Left lung (tissue), 10 donors: Measurements from ENCODE around the gene INPP5D. TPM values are rescaled to one million over a fixed set of nuclear protein-coding genes. Genes with fewer than 3 reads are reported as not detected.

Experiments used
- ATAC-seq: fragments of 200-7000 bp; cut with Tn5 transposase; one replicate; pipeline ENCODE4 v1.9.1; 2020; ENCODE audit warnings: moderate library complexity
- DNase-seq, 4 donors: peaks; one replicate each; pipeline ENCODE4 v3.0.0-alpha.2; 2013 to 2020
- H3K27ac ChIP-seq, 2 donors: fragments of 200-600 bp; sonication (generic) in 1 of 2; one replicate each; pipeline versions ENCODE4 v1.5.0 to v1.8.0; 2020 to 2021
- H3K27me3 ChIP-seq, 2 donors: fragments of 200-600 bp; sonication (generic) in 1 of 2; one replicate each; pipeline versions ENCODE4 v1.5.0 to v1.8.0; 2020 to 2021
- H3K36me3 ChIP-seq, 2 donors: fragments of 200-600 bp; sonication (generic) in 1 of 2; one replicate each; pipeline versions ENCODE4 v1.5.0 to v1.8.0; 2020 to 2021
- H3K4me1 ChIP-seq, 2 donors: fragments of 200-600 bp; one replicate each; pipeline ENCODE4 v1.8.0; 2021
- H3K4me3 ChIP-seq, 2 donors: fragments of 200-600 bp; sonication (generic) in 1 of 2; one replicate each; pipeline versions ENCODE4 v1.5.0 to v1.8.0; 2020 to 2021; ENCODE audit warnings: mild to moderate bottlenecking in 1 of 2
- H3K9me3 ChIP-seq, 2 donors: fragments of 200-600 bp; sonication (generic) in 1 of 2; one replicate each; pipeline versions ENCODE4 v1.5.0 to v1.8.0; 2020 to 2021
- CTCF ChIP-seq, 2 donors: fragments of 200-600 bp; sonication (generic) in 1 of 2; IDR thresholded peaks; one replicate each; pipeline versions ENCODE4 v1.5.0 to v1.8.0; 2021; ENCODE audit warnings: antibody characterized with exemption in 2 of 2
- intact Hi-C, 2 donors: fragments of 100-400 bp; cut with DNase I; formaldehyde crosslinking; loops; one replicate each; pipeline versions ENCODE4 v1.11.2 to v1.14.2; 2022
- polyA plus RNA-seq, 6 donors: library from polyadenylated mRNA; unstranded; fragments of 120-200 nt; gene quantifications; one replicate each; pipeline ENCODE4 v1.2.1, GENCODE V29; 2013; ENCODE audit not compliant: insufficient read length in 6 of 6
- total RNA-seq, 2 donors: library from RNA; stranded (reverse); fragmentation: NEBNext Ultra II Directional; extraction: Animal tissue kit (Norgen Biotek cat#: 25700); gene quantifications; one replicate each; pipeline ENCODE4 v1.2.1, GENCODE V29; 2021
- donor health status: DM: no; HTN: yes; CAD: no.
- donor health status: DM: no; HTN: no; CAD: no.

INPP5D gene
- total and polyA plus RNA-seq, 8 donors, result 10.8 to 40.5 (median 15.0) TPM

DNA sequence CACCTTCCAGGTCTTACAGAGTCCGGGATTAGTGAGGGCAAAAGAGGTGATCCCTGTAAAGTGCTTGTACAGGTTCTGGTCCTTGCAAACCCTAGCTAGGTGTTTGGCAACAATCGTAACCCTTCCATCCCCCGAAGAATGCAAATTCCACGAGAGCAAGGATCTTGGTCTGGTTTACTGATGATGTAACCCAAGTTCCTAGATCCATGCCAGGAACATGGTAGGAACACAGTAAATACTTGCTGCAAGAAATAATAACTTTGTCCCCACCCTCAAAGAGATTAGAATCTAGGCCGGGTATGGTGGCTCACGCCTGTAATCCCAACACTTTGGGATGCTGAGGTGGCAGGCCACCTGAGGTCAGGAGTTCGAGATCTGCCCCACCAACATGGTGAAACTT lies 34.4 kb upstream of the INPP5D start:
- no peak for DNase-seq
- Histone ChIP-seq H3K4me3 (no peak overlapping the region), H3K9me3 (no peaks in the 10 kb centered on the region), H3K27ac (no peak overlapping the region), H3K36me3 (no peaks in the 10 kb centered on the region), H3K27me3 (no peaks in the 10 kb centered on the region), H3K4me1 (no peaks in the 10 kb centered on the region)
- no peak for ATAC-seq
- intact Hi-C loops, result no loop called here
- TF ChIP-seq CTCF (IDR thresholded peaks at IDR 0.05), result no peak

DNA sequence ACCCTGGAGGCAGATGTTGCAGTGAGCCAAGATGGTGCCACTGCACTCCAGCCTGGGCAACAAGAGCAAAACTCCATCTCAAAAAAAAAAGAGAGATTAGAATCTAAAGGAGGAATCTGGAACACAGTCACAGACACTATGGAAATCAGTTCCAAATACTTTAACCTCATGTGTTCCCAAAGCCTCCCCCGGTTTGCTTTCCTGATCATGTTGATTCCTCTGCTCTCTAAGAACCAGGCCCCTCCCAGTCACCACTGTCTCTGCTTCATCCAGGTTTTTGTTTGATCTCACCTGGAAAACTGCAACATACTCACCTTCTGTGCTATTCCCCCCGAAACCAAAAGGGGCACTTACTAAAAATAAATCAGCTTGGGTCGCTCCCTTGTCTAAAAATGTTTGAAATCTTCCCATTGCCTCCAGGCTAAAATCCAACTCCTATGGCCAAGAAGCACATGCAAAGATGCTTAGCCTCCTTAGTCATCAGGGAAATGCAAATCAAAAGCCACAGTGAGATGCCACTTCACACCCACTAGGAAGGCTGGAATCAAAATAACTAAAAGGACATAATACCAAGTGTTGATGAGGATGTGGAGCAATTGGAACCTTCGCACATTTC lies 33.8 kb upstream of the INPP5D start:
- no peaks in the 10 kb centered on the region for H3K9me3 ChIP-seq
- H3K36me3 ChIP-seq, result no peaks in the 10 kb centered on the region
- no peak for TF ChIP-seq CTCF (IDR thresholded peaks at IDR 0.05)
- no peaks in the 10 kb centered on the region for H3K27me3 ChIP-seq
- DNase-seq (no peak), ATAC-seq (no peak)
- intact Hi-C loops, result no loop called here
- no peak overlapping the region for H3K27ac ChIP-seq
- H3K4me3 ChIP-seq, result no peak overlapping the region
- no peaks in the 10 kb centered on the region for H3K4me1 ChIP-seq

DNA sequence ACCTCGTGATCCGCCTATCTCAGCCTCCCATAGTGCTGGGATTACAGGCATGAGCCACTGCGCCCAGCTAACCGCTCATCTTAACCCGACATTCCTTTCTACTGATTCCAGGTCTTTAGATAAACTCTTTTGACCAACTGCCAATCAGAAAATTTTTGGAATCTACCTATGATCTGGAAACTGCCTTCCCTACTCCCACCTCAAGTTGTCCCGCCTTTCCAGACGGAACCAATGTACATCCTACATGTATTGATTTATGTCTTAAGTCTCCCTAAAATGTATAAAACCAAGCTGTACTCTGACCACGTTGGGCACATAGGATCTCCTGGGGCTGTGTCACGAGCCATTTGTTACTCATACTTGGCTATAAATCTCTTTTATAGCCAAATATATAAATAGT lies 30.8 kb upstream of the INPP5D start:
- Histone ChIP-seq H3K36me3 (no peaks in the 10 kb centered on the region), H3K27ac (no peak overlapping the region), H3K4me1 (no peaks in the 10 kb centered on the region), H3K27me3 (no peaks in the 10 kb centered on the region), H3K9me3 (no peaks in the 10 kb centered on the region), H3K4me3 (no peak overlapping the region)
- no peak for TF ChIP-seq CTCF (IDR thresholded peaks at IDR 0.05)
- ATAC-seq, result no peak
- intact Hi-C loops, result no loop called here
- no peak for DNase-seq

GRCh38 chr2:233031556-233032500 lies 28.3 kb upstream of the INPP5D start:
- no peaks in the 10 kb centered on the region for H3K9me3 ChIP-seq
- ATAC-seq (no peak), DNase-seq (no peak)
- no peak overlapping the region for H3K27ac ChIP-seq
- H3K4me1 ChIP-seq, result no peaks in the 10 kb centered on the region
- intact Hi-C loops, result no loop called here
- no peak overlapping the region for H3K4me3 ChIP-seq
- no peak for TF ChIP-seq CTCF (IDR thresholded peaks at IDR 0.05)
- no peaks in the 10 kb centered on the region for H3K27me3 ChIP-seq
- no peaks in the 10 kb centered on the region for H3K36me3 ChIP-seq

DNA sequence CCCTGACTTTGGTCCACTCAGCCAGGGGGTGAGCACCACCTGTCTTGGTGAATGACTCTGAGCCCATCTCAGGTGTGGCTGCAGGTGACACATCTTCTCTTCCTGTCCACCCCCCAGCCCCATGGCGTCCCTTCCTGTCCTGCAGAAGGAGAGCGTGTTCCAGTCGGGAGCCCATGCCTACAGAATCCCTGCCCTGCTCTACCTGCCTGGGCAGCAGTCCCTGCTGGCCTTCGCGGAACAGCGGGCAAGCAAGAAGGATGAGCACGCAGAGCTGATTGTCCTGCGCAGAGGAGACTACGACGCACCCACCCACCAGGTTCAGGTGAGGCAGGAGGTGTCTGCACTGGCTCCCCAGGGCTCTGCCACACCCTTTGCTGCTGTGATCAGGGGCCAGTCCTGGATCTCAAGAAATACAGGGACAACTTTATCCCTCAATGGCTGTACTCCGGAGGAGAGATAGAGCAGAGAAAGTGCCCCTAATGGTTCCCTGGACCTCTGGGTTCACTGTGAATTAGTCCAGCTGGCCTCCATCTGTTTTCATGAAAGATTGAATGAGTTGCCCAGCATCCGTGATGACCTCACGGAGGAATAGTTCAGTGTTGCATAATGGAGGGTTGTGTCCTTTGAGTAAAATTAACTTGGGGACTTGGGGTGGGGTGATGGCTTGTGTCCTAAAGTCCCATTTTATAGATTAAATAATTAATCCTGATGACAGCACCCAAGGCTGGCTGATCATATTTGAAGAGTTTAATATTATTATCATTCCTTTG lies 27.4 kb upstream of the INPP5D start, which contains the start of gene NEU2:
NEU2 (plus strand) TSS at position 122 of the 770 bp plus-strand sequence; CDS start at position 122, 0 bp downstream.
- ATAC-seq (no peak), DNase-seq (no peak)
- no peak within 1 kb of the TSS for H3K27ac ChIP-seq
- H3K4me1 ChIP-seq, result no peaks in the 10 kb centered on the region
- no peaks in the 10 kb centered on the region for H3K27me3 ChIP-seq
- H3K9me3 ChIP-seq, result no peaks in the 10 kb centered on the region
- H3K4me3 ChIP-seq, result no peak within 1 kb of the TSS
- no peak for TF ChIP-seq CTCF (IDR thresholded peaks at IDR 0.05)
- no peaks in the 10 kb centered on the region for H3K36me3 ChIP-seq
- intact Hi-C loops, result no loop called here
